GM12801 (cell line): Measurements from ENCODE around the gene GJC2.

ENCODE experiments used
- CTCF ChIP-seq: IDR thresholded peaks from one replicate; pipeline ENCODE4 v1.5.1; 2011; ENCODE audit warnings: control low read depth; ENCODE audit not compliant: insufficient read length; ENCODE audit errors: extremely low read depth

The GJC2 gene

GRCh38 chr1:228147768-228148167 lies 2.0 kb upstream of the GJC2 start:
- TF ChIP-seq CTCF: no peak

GRCh38 chr1:228148196-228148861 lies 1.4 kb upstream of the GJC2 start:
- TF ChIP-seq CTCF: no peak

GRCh38 chr1:228148935-228149405 lies 760 bp upstream of the GJC2 start:
- no peak for TF ChIP-seq CTCF

- no peak for TF ChIP-seq CTCF
Measured at GRCh38 chr1:228150120-228150460, 360 bp downstream of the GJC2 start.

- TF ChIP-seq CTCF: no peak
Measured at GRCh38 chr1:228150461-228151179, 890 bp downstream of the GJC2 start.

- TF ChIP-seq CTCF: no peak
Measured at GRCh38 chr1:228151180-228151925, 1.6 kb downstream of the GJC2 start.

GRCh38 chr1:228152097-228152917 lies 2.6 kb downstream of the GJC2 start:
- no peak for TF ChIP-seq CTCF
